Activated T-cell treated with anti-CD3 and anti-CD28 coated beads, Interleukin-2, amount 50 U/mL, for 4 hours (primary cell): ENCODE results near the gene SH3PXD2A. TPM values are rescaled to one million over a fixed set of nuclear protein-coding genes. Genes with fewer than 3 reads are reported as not detected.

Experiments
- ATAC-seq, 2 donors: fragments of 200-7000 bp; cut with Tn5 transposase; one replicate each; pipeline ENCODE4 v1.10.0; 2021
- DNase-seq: peaks from one replicate; pipeline ENCODE4 v3.0.0-alpha.2; 2020
- H3K27me3 Mint-ChIP-seq: one replicate; pipeline ENCODE4 v1.8.0; 2021; ENCODE audit warnings: low read depth, mixed read lengths
- H3K36me3 Mint-ChIP-seq: one replicate; pipeline ENCODE4 v1.8.0; 2022; ENCODE audit warnings: mixed read lengths; ENCODE audit not compliant: insufficient read depth
- H3K4me1 Mint-ChIP-seq: one replicate; pipeline ENCODE4 v1.8.0; 2021; ENCODE audit warnings: low read depth, mixed read lengths
- H3K4me3 Mint-ChIP-seq: one replicate; pipeline ENCODE4 v1.8.0; 2021; ENCODE audit warnings: mild to moderate bottlenecking, moderate library complexity, mixed read lengths
- H3K9me3 Mint-ChIP-seq: one replicate; pipeline ENCODE4 v1.8.0; 2021; ENCODE audit warnings: mixed read lengths
- total RNA-seq, 3 donors: library from RNA; stranded (reverse); gene quantifications; one replicate each; pipeline ENCODE4 v1.2.1, GENCODE V29; 2021

The SH3PXD2A gene
- total RNA-seq, 3 donors from 2014 or later = 2.4 to 2.8 (median 2.4) TPM

DNA sequence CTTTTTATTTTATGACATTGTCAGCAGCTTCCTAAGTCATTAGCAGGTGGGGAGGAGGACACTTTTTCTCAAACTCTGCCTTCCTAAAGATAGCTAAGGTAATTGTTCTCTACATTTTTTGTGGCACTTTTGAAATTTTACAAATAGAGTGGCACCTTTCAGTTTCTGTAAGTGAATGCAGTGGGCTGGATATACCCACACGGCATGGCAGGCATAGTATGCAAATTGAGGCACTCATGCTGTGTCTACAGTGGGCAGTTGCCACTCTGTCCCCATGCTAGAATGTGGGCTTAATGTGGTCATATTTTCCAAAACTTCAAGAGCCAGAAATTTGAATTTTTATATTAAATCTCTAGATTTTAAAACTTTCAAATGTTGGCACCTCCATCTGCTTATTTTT lies 12.8 kb upstream of the SH3PXD2A start:
- H3K27me3 Mint-ChIP-seq = no peaks in the 10 kb centered on the region

DNA sequence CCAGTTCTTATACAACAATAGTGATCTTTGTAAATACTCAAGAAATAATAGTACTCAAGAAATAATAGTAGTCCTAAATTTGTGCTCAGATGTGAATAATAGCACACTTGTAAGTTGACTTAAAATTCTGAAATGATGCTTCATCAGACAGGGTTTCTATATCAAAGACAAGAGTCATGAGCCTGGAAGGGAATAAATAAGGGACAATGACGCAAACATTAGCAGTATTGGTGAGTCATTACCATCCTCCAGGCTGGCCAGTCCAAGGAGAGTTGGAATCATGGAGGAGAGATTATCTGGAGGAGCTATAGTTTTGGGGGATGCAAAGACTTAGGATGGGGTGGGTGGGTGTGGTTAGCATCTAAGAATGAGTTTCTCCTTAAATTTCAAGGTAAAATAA lies 6.1 kb upstream of the SH3PXD2A start:
- Mint-ChIP-seq H3K36me3 (peaks cover 16% of the 10 kb centered on the region), H3K27me3 (peaks cover 10% of the 10 kb centered on the region)

More for the DNA sequence above, 12.8 kb upstream of the SH3PXD2A start:
- DNase-seq (no peak), ATAC-seq (no peak)
- peaks cover 15% of the 10 kb centered on the region for H3K36me3 Mint-ChIP-seq
- no peaks in the 10 kb centered on the region for H3K4me1 Mint-ChIP-seq
- no peak overlapping the region for H3K4me3 Mint-ChIP-seq
- H3K9me3 Mint-ChIP-seq = peaks cover 11% of the 10 kb centered on the region

DNA sequence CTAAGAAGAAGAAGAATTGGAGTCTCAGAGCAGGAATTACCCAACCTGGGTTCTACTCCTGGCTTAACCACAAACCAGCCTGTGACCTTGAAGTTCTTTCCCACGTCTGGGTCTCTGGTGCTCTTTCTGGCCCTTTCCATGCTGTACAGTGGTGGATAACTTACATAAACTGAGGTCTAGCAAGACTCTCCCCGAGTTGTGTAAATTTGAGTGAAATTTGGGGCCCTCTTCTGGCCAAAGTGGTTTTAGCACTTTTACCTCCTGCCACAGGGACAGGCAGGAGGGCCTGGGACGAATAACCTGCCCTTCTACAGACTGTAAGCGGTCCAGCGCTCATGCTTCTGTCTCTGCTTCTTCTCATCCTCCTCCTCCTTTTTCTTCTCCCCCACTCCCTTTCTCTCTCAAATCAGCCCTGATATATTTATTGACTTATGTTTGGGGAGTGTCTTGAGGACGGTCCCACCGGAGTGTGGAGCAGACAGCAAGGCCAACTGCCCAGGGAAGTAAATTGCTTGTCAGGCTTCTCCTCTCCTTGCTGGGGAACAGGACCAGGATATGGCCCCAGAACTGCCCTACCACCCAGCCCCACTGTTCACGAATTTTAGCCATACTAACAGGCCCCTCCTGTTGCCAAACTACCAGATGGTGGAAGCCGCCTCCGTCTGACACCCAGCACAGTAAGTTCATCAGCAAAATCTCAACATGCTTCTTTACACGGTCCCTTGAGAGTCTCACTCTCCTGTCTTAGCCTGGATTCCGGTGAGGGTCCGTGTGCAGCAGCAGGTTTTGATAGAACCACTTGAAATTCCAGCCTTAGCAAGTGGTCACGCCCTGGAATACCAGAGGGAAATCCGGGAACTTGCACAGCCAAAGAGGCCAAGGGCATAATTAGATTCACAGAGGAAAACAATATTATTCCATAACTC lies 4.0 kb upstream of the SH3PXD2A start:
- DNase-seq (peak; percentile 49), ATAC-seq (peak; percentile 55 to 59)
- peaks cover 21% of the 10 kb centered on the region for H3K27me3 Mint-ChIP-seq

More for the DNA sequence above, 6.1 kb upstream of the SH3PXD2A start:
- no peak for ATAC-seq
- Mint-ChIP-seq H3K9me3 (peaks cover 11% of the 10 kb centered on the region), H3K4me3 (no peak overlapping the region), H3K4me1 (peaks cover under 1% of the 10 kb centered on the region)
- DNase-seq = no peak

DNA sequence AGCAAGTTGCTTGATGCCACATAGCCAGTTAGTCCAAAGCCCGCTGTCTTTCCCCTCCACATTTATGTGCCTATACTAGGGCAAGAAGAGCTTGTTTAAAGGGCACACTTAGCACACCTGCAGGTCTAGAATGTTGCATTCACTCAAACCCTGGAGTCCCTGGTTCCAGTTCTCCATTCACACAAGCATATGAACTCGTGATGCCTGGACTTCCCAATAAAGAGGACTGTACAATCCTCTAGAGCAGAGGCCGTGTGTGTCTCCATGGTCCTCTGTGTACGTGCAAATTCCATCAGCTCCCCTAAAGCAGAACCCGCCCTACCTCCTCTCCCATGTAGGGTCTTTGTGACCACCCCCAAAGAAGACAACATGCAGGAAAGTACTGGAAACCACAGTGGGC lies 3.0 kb upstream of the SH3PXD2A start:
- Mint-ChIP-seq H3K4me3 (no peak overlapping the region), H3K9me3 (no peaks in the 10 kb centered on the region), H3K27me3 (peaks cover 31% of the 10 kb centered on the region), H3K4me1 (peaks cover 14% of the 10 kb centered on the region), H3K36me3 (peaks cover 3% of the 10 kb centered on the region)
- DNase-seq (no peak), ATAC-seq (no peak)

More for the DNA sequence above, 4.0 kb upstream of the SH3PXD2A start:
- H3K9me3 Mint-ChIP-seq = no peaks in the 10 kb centered on the region
- no peak overlapping the region for H3K4me3 Mint-ChIP-seq
- H3K36me3 Mint-ChIP-seq = peaks cover 11% of the 10 kb centered on the region
- H3K4me1 Mint-ChIP-seq = peaks cover 8% of the 10 kb centered on the region

DNA sequence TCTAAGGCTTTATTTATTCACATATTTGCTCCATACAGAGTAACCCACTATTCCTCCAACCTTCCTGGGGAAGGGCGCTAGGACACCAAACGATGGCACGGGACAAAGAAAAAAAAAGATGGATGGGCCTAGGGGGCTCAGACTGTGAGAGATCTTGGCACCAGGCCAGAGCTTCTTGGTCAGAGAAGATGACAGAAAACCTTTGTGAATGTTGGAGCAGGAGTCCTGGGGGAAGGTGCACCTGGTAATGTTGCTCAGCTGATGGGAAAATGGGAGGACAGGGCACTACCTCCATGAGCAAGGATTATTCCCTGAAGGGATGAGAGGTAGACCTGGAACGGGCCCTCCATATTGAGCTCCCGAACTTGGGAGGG lies 1.4 kb upstream of the SH3PXD2A start:
- Mint-ChIP-seq H3K4me3 (peak overlapping the region; percentile 66), H3K27me3 (peaks cover 32% of the 10 kb centered on the region), H3K36me3 (peaks cover 3% of the 10 kb centered on the region), H3K9me3 (no peaks in the 10 kb centered on the region), H3K4me1 (peaks cover 14% of the 10 kb centered on the region)
- ATAC-seq = no peak
- DNase-seq = no peak

DNA sequence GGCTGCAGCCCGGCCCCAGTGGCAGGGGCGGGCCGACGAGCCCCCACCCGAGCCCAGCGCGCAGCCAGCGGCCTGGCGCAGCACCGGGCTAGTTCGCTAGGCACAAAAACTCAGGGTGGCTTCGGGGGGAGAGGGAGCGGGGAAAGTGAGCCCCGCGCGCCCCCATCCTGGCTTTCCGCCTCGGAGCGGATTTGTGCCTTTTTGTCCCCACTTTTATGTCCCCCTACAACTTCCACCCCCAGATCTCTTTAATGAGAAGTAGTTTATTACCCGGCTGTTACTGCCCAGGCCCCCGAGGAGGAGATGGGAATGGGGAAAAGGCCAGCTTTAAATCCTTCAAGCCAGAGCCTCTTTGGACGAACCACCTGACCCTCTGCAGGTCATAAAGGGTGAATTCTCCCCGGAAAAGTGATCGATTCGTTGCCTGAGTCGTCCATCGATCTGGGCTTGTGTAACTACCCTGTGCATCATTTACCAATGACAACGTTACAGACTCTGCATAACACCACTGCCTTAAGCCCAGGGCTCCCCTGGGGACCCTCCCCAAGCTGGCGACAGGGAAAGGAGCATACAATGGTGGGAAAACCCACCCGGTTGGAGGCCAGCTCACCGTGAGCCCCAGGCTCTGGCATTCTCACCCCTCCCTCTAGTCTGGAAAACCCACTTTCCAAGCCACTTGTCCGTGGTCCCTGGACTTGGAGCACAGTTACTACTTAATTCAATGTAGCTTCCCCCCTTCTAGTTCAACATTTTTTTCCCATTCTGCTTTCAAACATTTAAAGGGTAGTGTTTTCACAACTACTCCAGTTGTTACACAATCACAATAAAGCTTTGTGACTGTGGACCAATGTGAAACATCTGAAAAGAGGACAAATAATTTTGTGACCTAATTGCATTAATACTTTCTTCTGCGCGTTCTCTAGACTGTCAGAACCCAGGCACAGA lies 748 bp upstream of the SH3PXD2A start:
- ATAC-seq (peak in 1 of 2 donors; percentile 25), DNase-seq (no peak)
- no peaks in the 10 kb centered on the region for H3K36me3 Mint-ChIP-seq
- H3K27me3 Mint-ChIP-seq = peaks cover 32% of the 10 kb centered on the region
- peaks cover 14% of the 10 kb centered on the region for H3K4me1 Mint-ChIP-seq
- peak overlapping the region; percentile 66 for H3K4me3 Mint-ChIP-seq
- no peaks in the 10 kb centered on the region for H3K9me3 Mint-ChIP-seq

DNA sequence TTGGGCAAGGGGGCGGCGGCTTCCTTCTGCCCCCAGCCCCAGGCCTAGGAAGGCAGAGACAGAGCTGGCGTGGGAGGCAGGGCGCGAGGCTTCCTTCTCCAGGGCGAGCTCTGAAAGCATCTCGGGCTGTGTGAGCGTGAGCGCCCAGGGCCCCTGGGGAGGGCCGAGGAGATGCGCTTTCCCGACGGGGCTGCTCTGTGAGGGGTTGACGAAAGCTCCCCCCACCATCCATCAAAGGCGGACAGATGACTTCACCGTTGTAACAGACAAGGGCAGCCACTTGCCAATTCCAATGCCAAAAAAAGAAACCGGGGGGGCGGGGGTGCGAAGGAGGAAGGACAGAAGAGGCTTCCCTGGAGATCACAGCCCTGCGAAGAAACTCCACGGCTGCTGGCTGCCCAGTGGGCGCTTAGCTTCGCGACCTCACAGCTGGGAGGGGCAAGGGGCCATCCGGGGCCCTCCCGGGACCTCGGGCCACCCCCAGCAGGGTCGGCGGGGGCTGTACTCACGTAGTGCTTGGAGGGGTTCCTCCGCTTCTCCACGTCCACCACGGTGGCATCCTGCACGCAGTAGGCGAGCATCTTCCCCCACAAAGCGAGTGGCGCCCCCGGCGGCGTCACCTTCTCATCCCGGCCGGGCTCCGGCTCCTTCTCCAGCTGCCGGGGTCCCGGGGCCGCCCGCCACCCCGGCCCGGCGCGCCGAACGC lies 537 bp downstream of the SH3PXD2A start:
- DNase-seq (peak; percentile 28), ATAC-seq (peak; percentile 47 to 57)
- H3K9me3 Mint-ChIP-seq = no peaks in the 10 kb centered on the region
- H3K4me1 Mint-ChIP-seq = peaks cover 14% of the 10 kb centered on the region
- peaks cover 32% of the 10 kb centered on the region for H3K27me3 Mint-ChIP-seq
- peak overlapping the region; percentile 82 for H3K4me3 Mint-ChIP-seq
- H3K36me3 Mint-ChIP-seq = no peaks in the 10 kb centered on the region

DNA sequence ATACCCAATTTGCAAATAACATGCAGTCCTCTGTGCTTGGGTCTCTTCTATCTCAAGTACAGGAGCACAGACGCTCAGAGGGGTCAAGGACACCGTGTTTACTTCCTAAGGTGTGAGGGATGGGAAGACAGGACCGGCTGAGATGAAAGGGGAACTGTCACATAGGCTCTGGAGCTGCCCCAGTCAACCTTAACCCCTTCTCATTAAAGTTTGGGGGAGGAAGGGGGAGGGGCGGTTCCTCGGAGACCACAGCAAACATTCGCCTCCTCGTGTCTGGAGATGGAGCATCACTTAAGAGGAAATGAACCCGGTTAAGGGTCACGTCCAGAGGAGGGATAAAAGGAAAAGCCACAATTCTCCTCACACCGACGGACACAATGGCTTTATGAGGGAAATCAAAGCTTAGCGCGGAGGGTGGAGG lies 1.1 kb downstream of the SH3PXD2A start:
- ATAC-seq (no peak), DNase-seq (no peak)
- H3K4me3 Mint-ChIP-seq = peak overlapping the region; percentile 82
- H3K27me3 Mint-ChIP-seq = peaks cover 32% of the 10 kb centered on the region
- H3K9me3 Mint-ChIP-seq = no peaks in the 10 kb centered on the region
- H3K4me1 Mint-ChIP-seq = peaks cover 14% of the 10 kb centered on the region
- H3K36me3 Mint-ChIP-seq = no peaks in the 10 kb centered on the region

DNA sequence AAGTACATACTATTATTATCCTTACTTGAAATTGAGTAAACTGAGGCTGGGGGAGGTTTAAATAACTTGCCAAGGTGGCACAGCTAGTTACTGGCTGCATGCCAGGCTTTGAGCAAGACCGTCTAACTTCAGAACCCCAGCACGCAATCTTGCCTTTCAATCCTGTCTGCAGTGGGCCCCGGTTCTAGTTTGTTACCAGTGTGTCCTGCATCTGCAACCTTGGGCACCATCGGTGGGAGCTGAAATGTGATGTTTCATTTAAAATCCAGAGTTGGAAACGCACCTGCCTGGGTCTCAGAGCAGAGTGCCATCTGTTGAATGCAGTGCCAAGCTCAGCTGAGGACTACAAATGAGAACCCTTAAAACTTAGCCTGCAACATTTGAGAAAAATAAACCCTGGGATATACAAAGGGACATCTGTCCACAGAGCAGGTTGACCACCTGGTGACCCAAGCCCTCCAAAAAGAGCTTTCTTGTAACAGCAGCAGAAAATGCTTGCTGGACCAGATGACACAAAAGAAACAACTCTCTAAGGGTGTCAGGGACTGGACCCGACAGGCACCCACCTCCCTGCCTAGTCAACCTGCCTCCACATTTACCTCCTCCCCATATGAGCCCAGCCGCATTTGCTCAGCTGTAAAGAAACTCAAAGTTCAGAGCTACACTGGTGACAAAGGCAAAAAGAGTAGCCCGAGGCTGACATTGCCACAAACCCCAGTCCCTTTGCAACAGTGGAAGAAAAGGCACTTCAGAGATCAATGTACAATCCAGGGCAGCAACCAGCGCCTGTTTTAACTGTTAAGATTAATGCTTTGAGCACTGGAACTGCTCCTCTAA lies 1.7 kb downstream of the SH3PXD2A start:
- no peaks in the 10 kb centered on the region for H3K9me3 Mint-ChIP-seq
- peaks cover 32% of the 10 kb centered on the region for H3K27me3 Mint-ChIP-seq
- ATAC-seq (no peak), DNase-seq (no peak)
- H3K4me1 Mint-ChIP-seq = peaks cover 15% of the 10 kb centered on the region
- H3K4me3 Mint-ChIP-seq = peak overlapping the region; percentile 82
- H3K36me3 Mint-ChIP-seq = no peaks in the 10 kb centered on the region

DNA sequence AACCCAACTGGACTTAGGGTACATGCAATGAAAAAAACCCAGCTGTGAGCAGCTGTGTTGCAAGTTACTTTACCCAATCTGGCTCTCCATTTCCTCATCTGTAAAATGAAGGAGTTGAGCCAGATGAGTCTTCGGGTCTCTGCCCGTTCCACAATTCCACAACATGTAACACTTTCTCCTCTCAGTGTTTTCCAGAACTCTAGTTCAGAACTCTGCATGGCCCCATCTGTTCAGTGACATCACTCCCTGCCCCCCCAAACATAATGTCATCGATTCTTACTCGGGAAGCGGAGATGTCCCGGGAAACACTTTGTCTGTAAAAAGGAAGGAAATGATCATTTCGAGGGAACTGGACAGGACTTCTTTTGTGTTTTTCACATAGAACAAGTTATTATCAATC lies 2.5 kb downstream of the SH3PXD2A start:
- Mint-ChIP-seq H3K27me3 (peaks cover 36% of the 10 kb centered on the region), H3K4me3 (no peak overlapping the region), H3K36me3 (no peaks in the 10 kb centered on the region), H3K9me3 (no peaks in the 10 kb centered on the region), H3K4me1 (peaks cover 18% of the 10 kb centered on the region)
- no peak for ATAC-seq
- no peak for DNase-seq

DNA sequence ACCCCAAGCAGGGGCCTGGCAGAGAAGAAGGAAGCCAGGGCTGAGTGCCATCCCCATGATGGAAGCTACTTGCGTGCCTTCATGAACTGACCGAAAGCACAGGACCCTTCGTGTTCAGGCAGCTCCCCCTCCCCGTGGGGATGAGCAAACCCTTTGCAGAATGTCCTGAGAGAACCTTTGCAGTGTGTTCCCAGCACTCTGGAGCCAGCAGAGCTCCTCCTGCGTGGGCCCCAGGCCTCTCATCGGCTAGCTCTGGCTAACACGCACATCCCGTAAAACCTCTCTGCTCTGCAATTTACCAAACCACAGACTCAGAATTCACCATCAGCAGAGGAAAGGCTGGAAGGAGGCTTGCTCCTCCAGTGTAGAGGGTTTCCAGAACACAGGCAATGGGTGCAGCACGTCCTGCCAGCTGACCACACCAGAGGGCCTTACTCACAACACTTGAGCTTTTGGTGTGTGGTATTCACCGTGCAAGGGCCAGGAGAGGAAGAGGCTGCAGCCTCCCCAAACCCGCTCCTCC lies 3.1 kb downstream of the SH3PXD2A start:
- Mint-ChIP-seq H3K4me3 (no peak overlapping the region), H3K36me3 (no peaks in the 10 kb centered on the region), H3K27me3 (peaks cover 33% of the 10 kb centered on the region), H3K4me1 (peaks cover 18% of the 10 kb centered on the region), H3K9me3 (no peaks in the 10 kb centered on the region)
- ATAC-seq (no peak), DNase-seq (no peak)

DNA sequence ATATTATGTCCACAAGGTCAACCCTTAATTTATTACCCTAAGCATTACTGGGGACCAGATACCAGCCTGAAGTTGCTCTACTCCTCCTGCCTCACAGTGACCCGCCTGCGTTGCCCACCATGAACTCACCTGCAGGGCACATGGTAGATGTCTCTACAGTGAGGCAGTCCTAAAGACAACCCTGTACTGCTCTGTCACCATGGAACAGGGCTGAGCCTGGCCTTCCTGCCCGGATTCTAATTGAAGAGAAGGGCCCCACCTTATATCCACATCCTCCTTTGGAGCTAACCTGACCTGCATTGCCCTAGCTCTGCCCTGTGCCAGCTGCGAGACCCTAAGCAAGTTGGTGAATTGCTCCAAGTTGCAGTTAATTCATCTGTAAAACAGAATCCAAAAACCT lies 4.1 kb downstream of the SH3PXD2A start:
- Mint-ChIP-seq H3K4me3 (no peak overlapping the region), H3K9me3 (no peaks in the 10 kb centered on the region), H3K36me3 (no peaks in the 10 kb centered on the region), H3K4me1 (peaks cover 23% of the 10 kb centered on the region), H3K27me3 (peaks cover 23% of the 10 kb centered on the region)
- DNase-seq = no peak
- no peak for ATAC-seq

DNA sequence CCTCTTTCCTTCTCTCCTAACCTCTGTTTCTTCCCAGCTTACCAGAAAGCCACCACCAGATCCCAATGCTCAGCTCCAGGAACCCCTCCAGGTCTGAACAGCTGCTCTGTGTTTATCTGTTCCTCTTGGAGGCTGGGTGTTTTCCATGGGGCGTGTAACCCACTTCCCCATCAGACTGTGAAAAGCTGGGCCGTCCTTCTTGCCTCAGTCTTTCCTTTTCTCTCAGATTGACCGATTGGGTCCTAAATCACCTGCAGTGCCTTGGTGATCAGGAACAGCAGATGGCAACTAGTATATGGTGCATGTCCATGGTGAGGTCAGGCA lies 4.8 kb downstream of the SH3PXD2A start:
- H3K9me3 Mint-ChIP-seq = no peaks in the 10 kb centered on the region
- no peak for DNase-seq
- H3K4me3 Mint-ChIP-seq = no peak overlapping the region
- H3K36me3 Mint-ChIP-seq = no peaks in the 10 kb centered on the region
- ATAC-seq = no peak
- H3K4me1 Mint-ChIP-seq = peaks cover 28% of the 10 kb centered on the region
- peaks cover 18% of the 10 kb centered on the region for H3K27me3 Mint-ChIP-seq
